Neural cell (in vitro differentiated cells): ENCODE data around the gene ANKRD29. TPM values are rescaled to one million over a fixed set of nuclear protein-coding genes. Genes with fewer than 3 reads are reported as not detected.

ENCODE experiments used
- H2AFZ ChIP-seq: fragments of 200-600, 300-800 bp; sonication (generic), shearing (Covaris generic); 2 replicates; pipeline ENCODE4 v1.6.0; 2014; ENCODE audit warnings: low read depth, mild to moderate bottlenecking, antibody characterized with exemption, low read length, moderate library complexity
- H3F3A ChIP-seq: fragments of 200-600 bp; shearing (Covaris generic); 2 replicates; pipeline ENCODE4 v1.6.1; 2016; ENCODE audit warnings: mild to moderate bottlenecking, moderate library complexity, mixed read lengths, antibody characterized with exemption, low read length; ENCODE audit not compliant: insufficient read depth, poor library complexity, severe bottlenecking
- H3K27ac ChIP-seq: fragments of 200-600, 300-800 bp; sonication (generic), shearing (Covaris generic); 2 replicates; pipeline ENCODE4 v1.5.1; 2014; ENCODE audit warnings: mild to moderate bottlenecking, low read length, moderate library complexity
- H3K27me3 ChIP-seq: fragments of 300-800, 200-600 bp; sonication (generic), shearing (Covaris generic); 2 replicates; pipeline ENCODE4 v1.6.0; 2014; ENCODE audit warnings: mild to moderate bottlenecking, low read depth, low read length, moderate library complexity; ENCODE audit not compliant: insufficient read depth
- H3K36me3 ChIP-seq: fragments of 300-800, 200-600 bp; sonication (generic), shearing (Covaris generic); 2 replicates; pipeline ENCODE4 v1.5.1; 2014; ENCODE audit warnings: mild to moderate bottlenecking, antibody characterized with exemption, low read length, moderate library complexity; ENCODE audit not compliant: insufficient read depth
- H3K4me2 ChIP-seq: fragments of 300-800, 200-600 bp; sonication (generic), shearing (Covaris generic); 2 replicates; pipeline ENCODE4 v1.6.0; 2014; ENCODE audit warnings: mild to moderate bottlenecking, low read length
- H3K4me3 ChIP-seq: fragments of 300-800, 200-600 bp; sonication (generic), shearing (Covaris generic); 2 replicates; pipeline ENCODE4 v1.5.1; 2014; ENCODE audit warnings: mild to moderate bottlenecking, low read length, moderate library complexity
- H3K79me2 ChIP-seq: fragments of 200-600 bp; shearing (Covaris generic); replicated peaks from 2 replicates; pipeline ENCODE4 v1.6.0; 2014; ENCODE audit warnings: mild to moderate bottlenecking, low read length, moderate library complexity; ENCODE audit not compliant: insufficient read depth
- H3K9ac ChIP-seq: fragments of 300-800, 200-600 bp; sonication (generic), shearing (Covaris generic); 2 replicates; pipeline ENCODE4 v1.6.1; 2016; ENCODE audit warnings: mild to moderate bottlenecking, low read length, mixed read lengths
- H3K9me2 ChIP-seq: fragments of 200-600 bp; shearing (Covaris generic); 2 replicates; pipeline ENCODE4 v1.6.1; 2016; ENCODE audit warnings: mild to moderate bottlenecking, low read length, mixed read lengths; ENCODE audit not compliant: insufficient read depth
- H3K9me3 ChIP-seq: fragments of 200-600, 300-800 bp; sonication (generic), shearing (Covaris generic); 2 replicates; pipeline ENCODE4 v1.6.1; 2016; ENCODE audit warnings: mild to moderate bottlenecking, mixed run types, low read length, moderate library complexity, mixed read lengths
- H4K20me1 ChIP-seq: fragments of 200-600 bp; shearing (Covaris generic); 2 replicates; pipeline ENCODE4 v1.6.1; 2016; ENCODE audit warnings: mild to moderate bottlenecking, mixed run types; ENCODE audit not compliant: insufficient read depth
- CTCF ChIP-seq: fragments of 450-650 bp; IDR thresholded peaks from 2 replicates; pipeline ENCODE4 v1.5.1; 2014; ENCODE audit warnings: antibody characterized with exemption, mild to moderate bottlenecking, moderate library complexity; ENCODE audit not compliant: poor library complexity, severe bottlenecking
- EP300 ChIP-seq: fragments of 450-650 bp; conservative IDR thresholded peaks from 2 replicates; pipeline ENCODE4 v1.6.1; 2014; ENCODE audit warnings: antibody characterized with exemption, mild to moderate bottlenecking, moderate library complexity; ENCODE audit not compliant: poor library complexity, severe bottlenecking
- EZH2 ChIP-seq: fragments of 200-600, 300-800 bp; shearing (Covaris generic), sonication (generic); IDR thresholded peaks from 2 replicates; pipeline ENCODE4 v1.6.1; 2014; ENCODE audit warnings: antibody characterized with exemption, low read length, borderline replicate concordance, mild to moderate bottlenecking; ENCODE audit not compliant: insufficient read depth, poor library complexity, severe bottlenecking
- MXI1 ChIP-seq: fragments of 450-650 bp; conservative IDR thresholded peaks from 2 replicates; pipeline ENCODE4 v1.6.1; 2014; ENCODE audit warnings: antibody characterized with exemption, mild to moderate bottlenecking; ENCODE audit not compliant: poor library complexity, severe bottlenecking
- POLR2AphosphoS5 ChIP-seq: IDR thresholded peaks from 2 replicates; pipeline ENCODE4 v1.6.1; 2012
- RAD21 ChIP-seq: fragments of 450-650 bp; conservative IDR thresholded peaks from 2 replicates; pipeline ENCODE4 v1.6.1; 2014; ENCODE audit warnings: antibody characterized with exemption, mild to moderate bottlenecking, moderate library complexity
- REST ChIP-seq: IDR thresholded peaks from 2 replicates; pipeline ENCODE4 v1.6.1; 2012; ENCODE audit warnings: borderline replicate concordance
- SMC3 ChIP-seq: fragments of 450-650 bp; conservative IDR thresholded peaks from 2 replicates; pipeline ENCODE4 v1.6.1; 2014; ENCODE audit warnings: antibody characterized with exemption, mild to moderate bottlenecking, moderate library complexity; ENCODE audit not compliant: poor library complexity
- TAF1 ChIP-seq: IDR thresholded peaks from 2 replicates; pipeline ENCODE4 v1.6.1; 2012; ENCODE audit warnings: low read depth
- polyA plus RNA-seq: library from polyadenylated mRNA; depleted of rRNA; stranded (reverse); fragments of >200 nt; gene quantifications from 2 replicates; pipeline ENCODE4 v1.2.3, GENCODE V29; 2014

ANKRD29 gene
- polyA plus RNA-seq, 1 donor from 2014 or later, result 4.9 TPM

GRCh38 chr18:23664674-23665073, 2.0 kb upstream of the ANKRD29 start:
- Histone ChIP-seq H3K4me3 (no peak overlapping the region), H4K20me1 (no peaks in the 10 kb centered on the region), H3K36me3 (no peaks in the 10 kb centered on the region)

GRCh38 chr18:23661735-23662308, 889 bp downstream of the ANKRD29 start:
- Histone ChIP-seq H3K27ac (no peak overlapping the region), H3K79me2 (no peaks in the 10 kb centered on the region), H3K27me3 (peaks cover 23% of the 10 kb centered on the region), H4K20me1 (no peaks in the 10 kb centered on the region), H3K36me3 (no peaks in the 10 kb centered on the region), H2AFZ (no peak overlapping the region), H3K9me2 (no peaks in the 10 kb centered on the region), H3K9ac (peak overlapping the region; percentile 49), H3K4me3 (peak overlapping the region; percentile 69), H3K9me3 (no peaks in the 10 kb centered on the region), H3K4me2 (no peak overlapping the region), H3F3A (no peaks in the 10 kb centered on the region)
- TF ChIP-seq TAF1 (no peak), MXI1 (no peak), EP300 (no peak)

More at GRCh38 chr18:23664674-23665073, 2.0 kb upstream of the ANKRD29 start:
- Histone ChIP-seq H2AFZ (no peak overlapping the region), H3K9me3 (no peaks in the 10 kb centered on the region), H3F3A (no peaks in the 10 kb centered on the region), H3K9me2 (no peaks in the 10 kb centered on the region), H3K79me2 (no peaks in the 10 kb centered on the region), H3K4me2 (no peak overlapping the region), H3K27ac (no peak overlapping the region), H3K9ac (no peak overlapping the region), H3K27me3 (peaks cover 23% of the 10 kb centered on the region)
- TF ChIP-seq EZH2 (no peak), REST (no peak), SMC3 (no peak), POLR2AphosphoS5 (no peak), MXI1 (no peak), CTCF (no peak), TAF1 (no peak), EP300 (no peak), RAD21 (no peak)
